ENCODE data around the gene SNAPC4. TPM values are rescaled to one million over a fixed set of nuclear protein-coding genes. Genes with fewer than 3 reads are reported as not detected.

The SNAPC4 gene
- total RNA-seq, 6 experiments from 2014 or later: 3.8 to 6.5 (median 5.4) TPM

GRCh38 chr9:136438548-136439480 lies 38.8 kb upstream of the SNAPC4 start:
- Histone ChIP-seq H3K27me3 (no peaks in the 10 kb centered on the region), H3K27ac (peak overlapping the region; percentile 35 to 86 (median 47)), H3K9me3 (no peaks in the 10 kb centered on the region), H3K4me1 (peaks cover 0 to 56% (median 21%) of the 10 kb centered on the region in 4 donors), H3K36me3 (peaks cover 4 to 15% (median 11%) of the 10 kb centered on the region in 4 donors), H3K4me3 (peak overlapping the region; percentile 72 to 79 (median 78))
- peak in 3 of 4 donors; percentile 1 to 4 (median 2) for ATAC-seq
- peak in 1 of 3 donors; percentile 47 for DNase-seq
- no CpG with 5 or more reads among the region's 91 CpGs for WGBS (ENCODE audit: insufficient coverage, low coverage, low lambda C conversion rate, missing lambda C conversion rate)
- intact Hi-C loops (cut with DNase I): no loop called here
- TF ChIP-seq CTCF (IDR thresholded peaks at IDR 0.05) (no peak), POLR2A (IDR thresholded peaks at IDR 0.05) (no peak)

GRCh38 chr9:136437839-136438547 lies 38.0 kb upstream of the SNAPC4 start:
- Histone ChIP-seq H3K36me3 (peaks cover 0 to 8% (median 6%) of the 10 kb centered on the region in 4 donors), H3K4me1 (peaks cover 0 to 54% (median 20%) of the 10 kb centered on the region in 4 donors), H3K4me3 (peak overlapping the region; percentile 72 to 79 (median 78)), H3K9me3 (no peaks in the 10 kb centered on the region), H3K27ac (peak overlapping the region in 2 of 3 donors; percentile 29 to 86), H3K27me3 (no peaks in the 10 kb centered on the region)
- no peak for DNase-seq
- intact Hi-C loops (cut with DNase I): no loop called here
- ATAC-seq: no peak
- no peak for TF ChIP-seq CTCF (IDR thresholded peaks at IDR 0.05)
- TF ChIP-seq POLR2A (IDR thresholded peaks at IDR 0.05): no peak
- 61% methylated on average over 26 of the region's 37 CpGs for WGBS (ENCODE audit: insufficient coverage, low coverage, low lambda C conversion rate, missing lambda C conversion rate)

- H3K27ac ChIP-seq: peak overlapping the region in 2 of 3 donors; percentile 29 to 40
- intact Hi-C loops (cut with DNase I): no loop called here
- TF ChIP-seq CTCF (IDR thresholded peaks at IDR 0.05): no peak
- TF ChIP-seq POLR2A (IDR thresholded peaks at IDR 0.05): peak; percentile 42
- H3K27me3 ChIP-seq: no peaks in the 10 kb centered on the region
- 31% methylated on average over 3 of the region's 8 CpGs for WGBS (ENCODE audit: insufficient coverage, low coverage, low lambda C conversion rate, missing lambda C conversion rate)
- peak overlapping the region in 1 of 3 donors; percentile 1 for H3K4me3 ChIP-seq
- DNase-seq (peak in 2 of 3 donors; percentile 58 to 82), ATAC-seq (peak; percentile 38 to 53 (median 42))
- H3K9me3 ChIP-seq: no peaks in the 10 kb centered on the region
- peaks cover 0 to 48% (median 17%) of the 10 kb centered on the region in 4 donors for H3K4me1 ChIP-seq
- peaks cover 0 to 8% (median 4%) of the 10 kb centered on the region in 4 donors for H3K36me3 ChIP-seq
Measured at GRCh38 chr9:136437430-136437829, 37.5 kb upstream of the SNAPC4 start.

- Histone ChIP-seq H3K27ac (no peak overlapping the region), H3K4me3 (no peak overlapping the region), H3K4me1 (peaks cover 0 to 35% (median 11%) of the 10 kb centered on the region in 4 donors), H3K9me3 (no peaks in the 10 kb centered on the region), H3K36me3 (peaks cover 0 to 7% (median 4%) of the 10 kb centered on the region in 4 donors), H3K27me3 (no peaks in the 10 kb centered on the region)
- intact Hi-C loops (cut with DNase I): no loop called here
- DNase-seq (no peak), ATAC-seq (no peak)
- WGBS (ENCODE audit: insufficient coverage, low coverage, low lambda C conversion rate, missing lambda C conversion rate): 87% methylated on average over 10 of the region's 25 CpGs
- TF ChIP-seq CTCF (IDR thresholded peaks at IDR 0.05): no peak
- TF ChIP-seq POLR2A (IDR thresholded peaks at IDR 0.05): no peak
Measured at GRCh38 chr9:136436055-136436634, 36.2 kb upstream of the SNAPC4 start.
